Sigmoid colon (tissue), 4 donors: ENCODE data around the gene VANGL2.
"Not testable (repeated sequence)": the region's sequence is repeated elsewhere in the genome, so short reads cannot be mapped to it uniquely, and the experiment has no call there.

Experiments used
- CTCF ChIP-seq, 4 experiments: fragments of 450-650 bp in 3 of 4; fragments of 200-600 bp in 1 of 4; IDR thresholded peaks; one replicate each; pipeline ENCODE4 v1.5.1; 2016 to 2019; ENCODE audit warnings: antibody characterized with exemption in 4 of 4, mild to moderate bottlenecking in 3 of 4, moderate library complexity in 2 of 4
- POLR2A ChIP-seq, 2 donors: fragments of 450-650 bp; IDR thresholded peaks; one replicate each; pipeline ENCODE4 v1.6.1; 2016; ENCODE audit warnings: antibody characterized with exemption in 2 of 2, mild to moderate bottlenecking in 2 of 2, moderate library complexity in 2 of 2
- POLR2AphosphoS5 ChIP-seq, 4 donors: sonication (generic); formaldehyde crosslinking; IDR thresholded peaks; one replicate each; pipeline ENCODE4 v1.6.1; 2017; ENCODE audit warnings: antibody characterized with exemption in 4 of 4

DNA sequence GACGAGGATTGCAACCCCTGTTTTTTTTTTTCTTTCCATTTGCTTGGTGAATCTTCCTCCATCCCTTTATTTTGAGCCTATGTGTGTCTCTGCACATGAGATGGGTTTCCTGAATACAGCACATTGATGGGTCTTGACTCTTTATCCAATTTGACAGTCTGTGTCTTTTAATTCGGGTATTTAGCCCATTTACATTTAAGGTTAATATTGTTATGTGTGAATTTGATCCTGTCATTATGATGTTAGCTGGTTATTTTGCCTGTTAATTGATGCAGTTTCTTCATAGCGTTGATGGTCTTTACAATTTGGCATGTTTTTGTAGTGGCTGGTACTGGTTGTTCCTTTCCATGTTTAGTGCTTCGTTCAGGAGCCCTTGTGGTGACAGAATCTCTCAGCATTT lies 12.0 kb upstream of the VANGL2 start:
- TF ChIP-seq CTCF, POLR2A, POLR2AphosphoS5 (IDR thresholded peaks at IDR 0.05): not testable (repeated sequence)
